ENCODE measurements around the gene MPRIP. TPM values are rescaled to one million over a fixed set of nuclear protein-coding genes. Genes with fewer than 3 reads are reported as not detected.

Gene MPRIP
- total and polyA plus RNA-seq, 2 of the 13 experiments (the other 11 are each of a cell fraction or from before 2014, with no cell fraction given), result 50.2 to 52.4 TPM

GRCh38 chr17:17147821-17148220 is 105.6 kb downstream of the MPRIP start:
- FAIRE-seq (no peak), ATAC-seq (no peak), DNase-seq (ENCODE audit: low spot score) (no peak)
- intact Hi-C loops (cut with micrococcal nuclease; ENCODE audit: unreplicated experiment), result loop anchor here (2.0 kb wide), 1 partner anchor 145 kb away; no protein-coding TSS in a partner anchor
- in situ Hi-C loops (cut with HindIII; ENCODE audit: extremely low pct_ligation_motif_present, low pct_unique_long_range_greater_than_20kb), result no loop called here
- Histone ChIP-seq H2AFZ (ENCODE audit: low read length) (no peak overlapping the region), H3K4me1 (ENCODE audit: insufficient read depth, low read length) (0 out of 2 replicates have a peak, but pooled peaks cover 5% of the 10 kb centered on the region), H3K9ac (ENCODE audit: insufficient read depth, low read depth, low read length) (no peak overlapping the region), H3K36me3 (replicated peaks in 1 of 2; ENCODE audit: control insufficient read depth in 1 of 2, insufficient read depth in 2 of 2, low read length in 2 of 2) (peaks cover 13 to 40% of the 10 kb centered on the region in 2 experiments; a peak in 4 of 5 replicates), H3K4me2 (ENCODE audit: low read depth, low read length) (no peak overlapping the region), H3K79me2 (ENCODE audit: insufficient read depth, low read length) (no peaks in the 10 kb centered on the region), H3K27me3 (ENCODE audit: control insufficient read depth in 1 of 2, insufficient read depth in 2 of 2, low read length in 2 of 2) (no peaks in the 10 kb centered on the region), H3K4me3 (replicated peaks in 1 of 3; ENCODE audit: insufficient read depth in 1 of 3, low read depth in 2 of 3, low read length in 3 of 3) (no peak overlapping the region), H3K27ac (ENCODE audit: extremely low read length, insufficient read depth, low read length) (no peak overlapping the region), H4K20me1 (ENCODE audit: insufficient read depth, low read length) (no peaks in the 10 kb centered on the region), H3K9me3 (ENCODE audit: low read length) (no peaks in the 10 kb centered on the region)
- no TSS peak for BruUV-seq (replicated peaks)
- 90% methylated on average over 5 of the region's 5 CpGs for WGBS (ENCODE audit: low lambda C conversion rate)
- POLR2A ChIA-PET, result no interaction called here
- CTCF ChIA-PET (ENCODE audit: low intra/inter-chr PET ratio, low total read pairs), result interaction anchor here (1.9 kb wide), 1 partner anchor 146 kb away, joined by 27 read pairs; no protein-coding TSS in a partner anchor
- no peak for TF ChIP-seq MEIS1 (CRISPR knock-in tag; IDR thresholded peaks at IDR 0.05; ENCODE audit: borderline replicate concordance)
- TF ChIP-seq ZNF263 (CRISPR knock-in tag; IDR thresholded peaks at IDR 0.05), result no peak
- no peak for TF ChIP-seq PBX2 (CRISPR knock-in tag; IDR thresholded peaks at IDR 0.05)
- no peak for TF ChIP-seq SYNCRIP (IDR thresholded peaks at IDR 0.05; ENCODE audit: insufficient read depth, low read depth, low read length)
- TF ChIP-seq ZNF230 (CRISPR knock-in tag; IDR thresholded peaks at IDR 0.05), result no peak
- TF ChIP-seq ZNF552 (CRISPR knock-in tag; IDR thresholded peaks at IDR 0.05; ENCODE audit: borderline replicate concordance), result no peak
- no peak for TF ChIP-seq DMTF1 (CRISPR knock-in tag; IDR thresholded peaks at IDR 0.05)
- no peak for TF ChIP-seq ZNF275 (CRISPR knock-in tag; IDR thresholded peaks at IDR 0.05; ENCODE audit: borderline replicate concordance)
- TF ChIP-seq GTF3A (CRISPR knock-in tag; conservative IDR thresholded peaks at IDR 0.05), result no peak
- no peak for TF ChIP-seq ZNF605 (CRISPR knock-in tag; IDR thresholded peaks at IDR 0.05)
- TF ChIP-seq TCF7L2 (IDR thresholded peaks at IDR 0.05; ENCODE audit: low read depth, low read length), result no peak
